GM19455 (cell line): ENCODE measurements around the gene MKRN3.

Experiments
- ATAC-seq: cut with Tn5 transposase; IDR thresholded peaks from one replicate; pipeline ENCODE4 v1.9.1; 2021; ENCODE audit not compliant: unreplicated experiment

MKRN3 gene

GRCh38 chr15:23565395-23566070 lies at the start of gene MKRN3:
Gene MKRN3 (plus strand): TSS chr15:23565674. CDS start chr15:23565783, 109 bp downstream.
- no peak for ATAC-seq

GRCh38 chr15:23516866-23517265 lies 48.6 kb upstream of the MKRN3 start:
- no peak for ATAC-seq

GRCh38 chr15:23518104-23518503 lies 47.4 kb upstream of the MKRN3 start:
- ATAC-seq = no peak

- no peak for ATAC-seq
Measured at GRCh38 chr15:23524816-23525215, 40.7 kb upstream of the MKRN3 start.

- no peak for ATAC-seq
Measured at GRCh38 chr15:23529891-23530290, 35.6 kb upstream of the MKRN3 start.

DNA sequence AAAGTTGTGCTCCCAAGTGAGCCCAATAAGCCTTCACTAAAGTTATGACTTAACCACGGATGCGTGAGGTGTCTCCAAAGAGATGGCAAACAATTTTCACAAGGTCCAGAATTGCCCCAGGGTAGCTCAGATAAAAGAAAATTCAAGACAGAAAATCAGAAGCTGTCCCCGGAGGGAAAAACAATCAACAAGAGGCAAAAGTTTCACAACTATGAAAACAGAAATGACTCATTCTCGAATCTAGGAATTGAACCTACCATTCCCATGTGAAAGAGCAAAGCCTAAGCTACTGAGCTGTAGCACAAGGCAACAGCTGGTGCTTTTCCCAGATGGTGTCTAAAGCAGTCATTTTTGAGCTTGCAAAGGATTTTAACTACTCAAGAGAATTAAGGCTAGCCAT lies 33.5 kb upstream of the MKRN3 start:
- ATAC-seq = no peak

DNA sequence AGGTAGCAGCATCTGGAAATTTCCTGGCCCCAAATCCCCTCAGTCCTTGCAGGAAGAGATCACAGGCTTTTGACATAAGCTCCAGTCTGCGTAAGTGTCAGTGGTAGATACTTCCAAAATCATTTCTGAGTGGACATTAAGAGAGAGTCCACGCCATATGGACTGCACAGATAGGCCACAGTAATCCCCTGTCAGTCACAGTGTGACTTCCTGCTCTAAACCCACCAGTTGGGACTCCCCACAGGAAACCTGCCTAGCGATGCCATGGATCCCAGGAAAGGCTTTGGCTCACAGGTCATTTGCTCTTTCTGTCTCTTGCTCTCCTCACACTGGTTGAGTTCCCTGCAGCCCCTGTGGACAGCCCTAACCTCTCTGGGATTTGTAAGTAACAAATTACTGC lies 28.8 kb upstream of the MKRN3 start:
- ATAC-seq = no peak

GRCh38 chr15:23538648-23539047 lies 26.8 kb upstream of the MKRN3 start:
- no peak for ATAC-seq

- ATAC-seq = no peak
Measured at GRCh38 chr15:23539892-23540291, 25.6 kb upstream of the MKRN3 start.

DNA sequence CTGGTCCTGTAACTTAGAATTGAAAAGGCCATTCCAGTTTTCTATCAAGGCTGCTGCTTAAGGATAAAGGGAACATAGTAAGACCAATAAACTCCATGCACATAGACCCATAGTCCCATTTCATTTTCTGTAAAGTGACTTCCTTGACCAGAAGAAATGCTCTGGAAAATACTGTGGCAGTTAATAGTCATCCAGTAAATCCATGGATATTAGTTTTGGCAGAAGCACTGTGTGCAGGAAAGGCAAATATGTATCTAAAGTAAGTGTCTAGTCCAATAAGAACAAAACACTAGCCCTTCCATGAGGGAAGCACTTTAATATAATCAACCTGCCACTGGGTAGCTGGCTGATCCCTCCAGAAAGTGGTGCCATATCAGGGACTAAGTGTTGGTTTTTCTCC lies 19.3 kb upstream of the MKRN3 start:
- ATAC-seq = no peak

- no peak for ATAC-seq
Measured at GRCh38 chr15:23548071-23548470, 17.4 kb upstream of the MKRN3 start.

- no peak for ATAC-seq
Measured at GRCh38 chr15:23561914-23562313, 3.6 kb upstream of the MKRN3 start.

DNA sequence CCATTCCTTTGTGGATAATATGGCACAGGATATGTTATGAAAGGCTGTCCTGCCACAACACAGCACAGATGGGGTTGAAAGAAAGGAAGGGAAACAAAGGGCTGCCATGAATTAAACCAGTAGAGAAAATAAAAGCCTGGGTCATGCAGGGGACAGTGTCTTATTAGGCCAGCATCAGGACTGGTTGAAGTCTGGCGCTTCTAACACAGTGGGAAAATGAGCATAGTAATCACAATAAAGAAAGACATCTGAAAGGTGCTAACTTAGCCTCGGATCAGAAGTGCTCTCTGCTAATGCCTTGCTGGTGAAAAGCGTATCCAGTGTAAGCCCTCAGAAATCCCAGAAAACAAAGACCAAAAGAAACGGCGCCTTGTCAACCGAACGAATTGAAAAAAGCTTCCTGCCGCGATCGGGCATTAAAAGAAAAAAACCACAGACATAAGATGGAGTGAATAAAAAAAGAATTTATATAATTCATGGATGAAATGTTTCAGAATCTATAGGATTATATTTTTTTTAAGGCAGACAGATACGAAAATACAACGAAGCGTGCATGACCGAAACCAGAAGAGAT lies 566 bp upstream of the MKRN3 start:
- no peak for ATAC-seq

GRCh38 chr15:23566071-23566554 lies 639 bp downstream of the MKRN3 start:
- ATAC-seq = no peak

- no peak for ATAC-seq
Measured at GRCh38 chr15:23566651-23567050, 1.2 kb downstream of the MKRN3 start.

DNA sequence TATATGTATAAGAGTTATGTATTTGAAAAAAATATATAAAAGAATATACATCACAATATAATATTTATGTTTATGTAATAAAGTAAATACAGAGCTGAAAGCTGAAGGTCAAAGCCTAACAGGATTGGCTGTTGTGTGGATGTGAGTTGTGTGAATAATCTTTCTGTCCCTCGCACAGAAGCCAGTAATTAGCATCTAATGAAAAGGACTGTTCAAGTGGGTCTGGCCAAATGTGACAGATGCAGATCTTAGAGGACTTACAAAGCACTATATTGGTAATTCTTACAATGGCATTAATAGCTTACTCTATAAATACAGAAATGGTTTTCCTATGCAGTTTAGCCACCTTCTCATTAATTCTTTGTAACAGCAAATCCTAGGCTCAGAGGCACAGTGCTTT lies 2.4 kb downstream of the MKRN3 start:
- no peak for ATAC-seq

DNA sequence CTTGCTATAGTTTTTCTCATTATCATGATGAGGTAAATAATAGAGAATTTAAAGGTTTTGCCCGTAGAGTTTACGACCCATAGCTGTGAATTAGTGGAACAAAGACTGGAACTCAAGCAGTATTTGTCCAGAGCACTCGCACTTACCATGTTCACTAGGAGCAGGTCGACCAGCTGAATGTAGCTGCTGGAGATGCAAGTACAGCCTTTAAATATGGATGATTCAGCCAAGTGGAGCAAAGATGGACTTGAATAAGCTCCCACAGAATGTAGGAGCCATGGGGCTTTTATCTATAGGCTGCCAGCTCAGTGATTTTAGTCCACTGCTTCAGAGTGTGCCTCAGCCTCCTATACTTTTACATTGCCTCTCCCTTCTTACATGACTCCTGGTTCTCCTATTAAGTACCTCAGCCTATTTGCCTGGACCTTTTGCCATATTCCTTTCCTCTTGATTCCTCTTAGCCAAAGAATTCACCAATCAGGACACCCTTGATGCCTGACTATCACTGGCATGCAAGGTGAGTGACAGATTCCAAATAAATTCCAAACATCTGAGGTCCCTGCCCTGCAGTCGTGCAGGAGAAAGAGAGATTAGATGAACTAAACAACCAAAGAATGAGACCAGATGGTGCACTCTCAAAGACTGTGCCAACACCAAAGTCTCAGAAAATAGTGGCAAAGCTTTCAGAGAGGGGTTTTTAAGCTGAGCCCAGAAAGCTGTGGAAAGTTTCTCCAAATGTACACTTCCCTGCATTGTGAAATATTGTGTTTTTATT lies 3.9 kb downstream of the MKRN3 start:
- ATAC-seq = no peak

DNA sequence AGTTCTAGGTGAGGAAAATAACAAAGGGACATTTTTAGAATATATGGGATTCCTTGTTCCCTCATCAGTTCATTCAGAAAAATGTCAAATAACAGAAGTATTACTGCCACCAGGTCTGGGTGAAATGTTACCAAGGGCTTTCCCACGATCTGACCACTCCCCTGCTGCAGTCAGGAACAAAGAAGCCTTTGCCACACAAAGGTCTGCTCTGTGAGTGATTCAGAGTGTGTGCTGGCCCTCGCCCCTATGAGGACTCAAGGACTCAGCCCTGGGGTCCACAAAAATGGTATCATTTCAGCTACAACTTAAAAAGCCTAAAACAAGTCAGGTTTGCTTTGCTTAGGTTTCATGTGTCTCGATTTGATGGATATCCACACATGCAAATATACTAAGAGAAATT lies 5.0 kb downstream of the MKRN3 start:
- no peak for ATAC-seq

DNA sequence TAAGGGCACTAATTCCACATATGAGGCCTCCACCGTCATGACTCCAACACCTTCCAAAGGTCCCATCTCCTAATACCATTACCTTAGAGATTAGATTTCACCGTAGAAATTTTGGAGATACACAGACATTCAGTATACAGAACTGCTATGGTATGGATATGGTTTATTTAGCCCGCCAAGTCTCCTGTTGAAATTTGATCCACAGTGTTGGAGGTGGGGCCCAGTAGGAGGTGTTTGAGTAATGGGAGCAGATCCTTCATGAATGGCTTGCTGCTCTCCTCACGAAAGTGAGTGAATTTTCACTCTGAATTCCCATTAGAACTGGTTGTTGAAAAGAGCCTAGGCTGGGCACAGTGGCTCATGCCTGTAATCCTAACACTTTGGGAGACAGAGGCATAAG lies 7.4 kb downstream of the MKRN3 start:
- ATAC-seq = no peak

- ATAC-seq = no peak
Measured at GRCh38 chr15:23574742-23575141, 9.3 kb downstream of the MKRN3 start.

DNA sequence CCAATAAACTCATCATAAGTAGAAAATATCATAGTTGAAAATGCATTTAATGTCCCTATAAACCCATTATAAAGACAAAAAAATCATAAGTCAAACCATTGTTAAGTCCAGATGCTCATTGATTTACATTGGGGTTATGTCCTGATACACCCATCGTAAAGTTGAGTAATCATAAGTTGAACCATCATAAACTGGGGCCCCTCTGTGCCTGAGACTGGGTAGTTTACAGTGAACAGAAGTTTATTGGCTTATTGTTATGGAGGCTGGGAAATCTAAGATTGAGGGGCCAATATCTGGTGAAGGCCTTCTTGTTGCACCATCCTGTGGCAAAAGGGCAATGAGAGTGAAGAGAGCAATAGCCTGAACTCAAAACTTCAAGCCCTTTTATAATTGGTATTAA lies 10.6 kb downstream of the MKRN3 start:
- ATAC-seq = no peak

DNA sequence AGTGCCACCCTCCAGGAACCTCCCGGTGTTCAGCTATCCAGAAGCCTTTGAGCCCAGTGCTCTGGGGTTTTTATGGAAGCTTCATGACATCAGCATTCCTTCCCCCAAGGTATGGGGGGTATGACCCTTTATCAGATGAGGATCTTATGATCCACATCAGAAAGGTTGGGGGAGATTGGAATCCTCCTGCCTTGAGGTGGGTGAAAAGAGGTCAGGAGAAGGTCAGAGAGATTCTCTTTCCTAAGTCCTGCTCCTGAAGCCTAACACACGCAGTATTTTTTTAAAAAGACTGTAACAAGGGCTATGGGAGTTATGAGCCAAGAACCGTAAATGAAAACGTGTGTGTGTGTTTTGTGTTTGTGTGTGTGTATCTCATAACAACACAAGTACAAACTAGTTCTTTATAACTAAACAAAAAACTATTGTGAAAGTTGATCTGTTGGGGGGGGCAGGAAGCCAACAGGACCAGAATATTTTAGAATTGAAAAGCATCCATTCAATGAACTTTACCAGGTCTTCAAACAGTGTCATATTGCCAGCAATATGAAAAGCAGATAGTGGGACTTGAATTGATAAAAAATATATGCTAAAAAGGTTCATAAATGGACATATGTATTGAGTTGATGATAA lies 13.2 kb downstream of the MKRN3 start:
- no peak for ATAC-seq
